Measurements from ENCODE around the gene KIF2C.

- TF ChIP-seq POLR2A (IDR thresholded peaks at IDR 0.05; ENCODE audit: borderline replicate concordance, extremely low read depth, insufficient read depth, insufficient read length) (no peak), CTCF (IDR thresholded peaks at IDR 0.05 in 2 of 3, conservative IDR thresholded peaks at IDR 0.05 in 1 of 3; ENCODE audit: borderline replicate concordance in 1 of 3, insufficient read depth in 1 of 3, low read depth in 2 of 3, low read length in 2 of 3) (no peak), MAX (IDR thresholded peaks at IDR 0.05) (no peak)
- TF ChIP-seq, protein P1, sequence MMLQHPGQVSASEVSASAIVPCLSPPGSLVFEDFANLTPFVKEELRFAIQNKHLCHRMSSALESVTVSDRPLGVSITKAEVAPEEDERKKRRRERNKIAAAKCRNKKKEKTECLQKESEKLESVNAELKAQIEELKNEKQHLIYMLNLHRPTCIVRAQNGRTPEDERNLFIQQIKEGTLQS (IDR thresholded peaks at IDR 0.05): no peak
Measured at GRCh38 chr1:44817307-44817706, 77.7 kb downstream of the KIF2C start.
